HEK293 (cell line): ENCODE results near the gene C2orf81.
A peak's percentile ranks its signal among the peaks of the same experiment; 100 is the strongest.

ENCODE experiments used
- CTCF ChIA-PET: fragments of 350-600 bp; formaldehyde crosslinking; extraction: SDS; loops from one replicate; lab custom pipeline; 2021; ENCODE audit warnings: antibody characterized with exemption; lab: Yijun Ruan, JAX
- POLR2A ChIA-PET: fragments of 300-600 bp; formaldehyde crosslinking; extraction: SDS; loops from one replicate; lab custom pipeline; 2020; ENCODE audit warnings: antibody characterized with exemption, inconsistent platforms; lab: Yijun Ruan, JAX
- H3K27ac ChIP-seq: fragments of 200-500 bp; sonication (Bioruptor generic); 2 replicates; pipeline ENCODE4 v1.5.1; 2014; ENCODE audit warnings: low read depth, low read length, control low read depth, inconsistent platforms; ENCODE audit errors: extremely low read depth
- H3K36me3 ChIP-seq, 2 experiments: fragments of 200-500 bp in 1 of 2; sonication (Bioruptor generic) in 1 of 2; 1 replicate in 1 of 2; 2 replicates in 1 of 2; pipeline ENCODE4 v1.5.1; 2014 to 2017; ENCODE audit warnings: inconsistent platforms in 2 of 2, low read length in 2 of 2; ENCODE audit not compliant: control insufficient read depth in 2 of 2, insufficient read depth in 1 of 2
- H3K4me1 ChIP-seq: fragments of 200-500 bp; sonication (Bioruptor generic); 2 replicates; pipeline ENCODE4 v1.5.1; 2014; ENCODE audit warnings: mild to moderate bottlenecking, low read length, inconsistent platforms; ENCODE audit not compliant: control insufficient read depth, insufficient read depth
- H3K4me3 ChIP-seq: 2 replicates; pipeline ENCODE4 v1.5.1; 2011; ENCODE audit warnings: low read depth, mild to moderate bottlenecking, control low read depth, low read length, moderate library complexity
- H3K9me3 ChIP-seq: fragments of 200-500 bp; sonication (Bioruptor generic); 2 replicates; pipeline ENCODE4 v1.5.1; 2014; ENCODE audit warnings: low read depth, low read length, inconsistent platforms; ENCODE audit not compliant: control insufficient read depth, insufficient read depth
- EGR2 ChIP-seq: fragments of 450-650 bp; formaldehyde crosslinking; IDR thresholded peaks from 2 replicates; pipeline ENCODE4 v1.5.1; 2016; ENCODE audit warnings: low read depth, missing biosample characterization, missing genetic modification characterization
- FEZF1 ChIP-seq: fragments of 450-650 bp; formaldehyde crosslinking; IDR thresholded peaks from 2 replicates; pipeline ENCODE4 v1.5.1; 2016; ENCODE audit warnings: missing biosample characterization, missing genetic modification characterization
- GFI1B ChIP-seq: fragments of 450-650 bp; formaldehyde crosslinking; IDR thresholded peaks from 2 replicates; pipeline ENCODE4 v1.5.1; 2016; ENCODE audit warnings: missing biosample characterization, missing genetic modification characterization
- GLIS2 ChIP-seq: fragments of 450-650 bp; formaldehyde crosslinking; IDR thresholded peaks from 2 replicates; pipeline ENCODE4 v1.5.1; 2016; ENCODE audit warnings: missing biosample characterization, missing genetic modification characterization
- KLF10 ChIP-seq: fragments of 450-650 bp; IDR thresholded peaks from 2 replicates; pipeline ENCODE4 v1.5.1; 2018; ENCODE audit warnings: missing biosample characterization, mild to moderate bottlenecking, missing genetic modification characterization
- OSR2 ChIP-seq: fragments of 450-650 bp; formaldehyde crosslinking; IDR thresholded peaks from 2 replicates; pipeline ENCODE4 v1.5.1; 2016; ENCODE audit warnings: missing biosample characterization, missing genetic modification characterization
- SP3 ChIP-seq: fragments of 450-650 bp; formaldehyde crosslinking; IDR thresholded peaks from 2 replicates; pipeline ENCODE4 v1.5.1; 2016; ENCODE audit warnings: missing biosample characterization, missing genetic modification characterization
- TRIM28 ChIP-seq: IDR thresholded peaks from 2 replicates; pipeline ENCODE4 v1.6.1; 2011; ENCODE audit warnings: low read length, control low read depth, borderline replicate concordance
- ZFP41 ChIP-seq: fragments of 450-650 bp; formaldehyde crosslinking; IDR thresholded peaks from 2 replicates; pipeline ENCODE4 v1.5.1; 2016; ENCODE audit warnings: missing biosample characterization, missing genetic modification characterization, borderline replicate concordance
- ZFP69B ChIP-seq: fragments of 450-650 bp; formaldehyde crosslinking; IDR thresholded peaks from 2 replicates; pipeline ENCODE4 v1.5.1; 2016; ENCODE audit warnings: missing biosample characterization, missing genetic modification characterization
- ZNF112 ChIP-seq: fragments of 450-650 bp; formaldehyde crosslinking; IDR thresholded peaks from 2 replicates; pipeline ENCODE4 v1.5.0; 2017; ENCODE audit warnings: missing biosample characterization, missing genetic modification characterization
- ZNF302 ChIP-seq: fragments of 450-650 bp; formaldehyde crosslinking; IDR thresholded peaks from 2 replicates; pipeline ENCODE4 v1.5.1; 2016; ENCODE audit warnings: missing biosample characterization, missing genetic modification characterization, low read depth
- ZNF341 ChIP-seq: fragments of 450-650 bp; formaldehyde crosslinking; IDR thresholded peaks from 2 replicates; pipeline ENCODE4; 2016; ENCODE audit warnings: low read depth, missing biosample characterization, missing genetic modification characterization
- ZNF600 ChIP-seq: fragments of 450-650 bp; formaldehyde crosslinking; IDR thresholded peaks from 2 replicates; pipeline ENCODE4 v1.5.1; 2016; ENCODE audit warnings: missing biosample characterization, missing genetic modification characterization
- ZNF623 ChIP-seq: fragments of 450-650 bp; formaldehyde crosslinking; IDR thresholded peaks from 2 replicates; pipeline ENCODE4 v1.5.1; 2016; ENCODE audit warnings: missing biosample characterization, missing genetic modification characterization
- ZNF629 ChIP-seq: fragments of 450-650 bp; formaldehyde crosslinking; IDR thresholded peaks from 2 replicates; pipeline ENCODE4 v1.5.1; 2017; ENCODE audit warnings: missing biosample characterization, missing genetic modification characterization
- ZNF654 ChIP-seq: fragments of 450-650 bp; formaldehyde crosslinking; IDR thresholded peaks from 2 replicates; pipeline ENCODE4 v1.5.1; 2016; ENCODE audit warnings: low read depth, missing biosample characterization, missing genetic modification characterization
- ZNF664 ChIP-seq: fragments of 450-650 bp; formaldehyde crosslinking; IDR thresholded peaks from 2 replicates; pipeline ENCODE4 v1.5.1; 2016; ENCODE audit warnings: missing biosample characterization, missing genetic modification characterization
- ZNF76 ChIP-seq: fragments of 450-650 bp; formaldehyde crosslinking; IDR thresholded peaks from 2 replicates; pipeline ENCODE4; 2016; ENCODE audit warnings: low read depth, missing biosample characterization, missing genetic modification characterization, borderline replicate concordance
- TF ChIP-seq, protein P1 (sequence below): fragments of 450-650 bp; formaldehyde crosslinking; IDR thresholded peaks from 2 replicates; pipeline ENCODE4 v1.5.1; 2016; ENCODE audit warnings: missing biosample characterization, missing genetic modification characterization, borderline replicate concordance
- TF ChIP-seq, protein P2 (sequence below): fragments of 450-650 bp; formaldehyde crosslinking; IDR thresholded peaks from 2 replicates; pipeline ENCODE4 v1.5.1; 2016; ENCODE audit warnings: missing biosample characterization, missing genetic modification characterization, low read depth
- TF ChIP-seq, protein P3 (sequence below): fragments of 450-650 bp; formaldehyde crosslinking; IDR thresholded peaks from 2 replicates; pipeline ENCODE4 v1.5.1; 2016; ENCODE audit warnings: missing biosample characterization, missing genetic modification characterization, borderline replicate concordance

C2orf81 gene

DNA sequence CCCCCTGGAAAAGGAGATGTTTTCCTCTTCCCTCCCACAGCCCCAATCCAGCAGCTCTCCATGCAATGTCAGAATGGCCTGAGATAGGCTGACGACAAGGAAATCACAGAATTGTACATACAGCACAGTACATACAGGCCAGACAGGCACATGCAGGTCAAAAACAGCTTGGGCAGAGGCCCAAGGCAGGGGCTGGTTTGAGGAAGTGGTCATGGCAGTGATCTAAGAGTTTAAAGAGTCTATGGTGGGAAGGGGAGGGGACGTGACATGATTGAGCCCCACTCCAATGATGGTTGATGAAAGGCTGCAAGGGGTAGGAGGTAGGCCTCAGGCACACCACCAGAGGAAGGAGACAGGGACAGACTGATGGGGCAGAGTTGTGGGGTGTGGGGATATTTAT is 45.6 kb downstream of the C2orf81 start:
- peaks cover 3 to 42% of the 10 kb centered on the region in 2 experiments; a peak in 1 of 3 replicates for H3K36me3 ChIP-seq
- H3K4me1 ChIP-seq = peaks cover 28% of the 10 kb centered on the region
- no peak overlapping the region for H3K27ac ChIP-seq
- ChIA-PET CTCF (interaction anchor here (0.7 to 3.2 kb wide), 4 partner anchors 16 to 1176 kb away, joined by 3 to 11 read pairs (median 5); no protein-coding TSS in a partner anchor), POLR2A (interaction anchor here (1.7 kb wide), 1 partner anchor 16 kb away, joined by 6 read pairs; no protein-coding TSS in a partner anchor)
- TF ChIP-seq, protein P1, sequence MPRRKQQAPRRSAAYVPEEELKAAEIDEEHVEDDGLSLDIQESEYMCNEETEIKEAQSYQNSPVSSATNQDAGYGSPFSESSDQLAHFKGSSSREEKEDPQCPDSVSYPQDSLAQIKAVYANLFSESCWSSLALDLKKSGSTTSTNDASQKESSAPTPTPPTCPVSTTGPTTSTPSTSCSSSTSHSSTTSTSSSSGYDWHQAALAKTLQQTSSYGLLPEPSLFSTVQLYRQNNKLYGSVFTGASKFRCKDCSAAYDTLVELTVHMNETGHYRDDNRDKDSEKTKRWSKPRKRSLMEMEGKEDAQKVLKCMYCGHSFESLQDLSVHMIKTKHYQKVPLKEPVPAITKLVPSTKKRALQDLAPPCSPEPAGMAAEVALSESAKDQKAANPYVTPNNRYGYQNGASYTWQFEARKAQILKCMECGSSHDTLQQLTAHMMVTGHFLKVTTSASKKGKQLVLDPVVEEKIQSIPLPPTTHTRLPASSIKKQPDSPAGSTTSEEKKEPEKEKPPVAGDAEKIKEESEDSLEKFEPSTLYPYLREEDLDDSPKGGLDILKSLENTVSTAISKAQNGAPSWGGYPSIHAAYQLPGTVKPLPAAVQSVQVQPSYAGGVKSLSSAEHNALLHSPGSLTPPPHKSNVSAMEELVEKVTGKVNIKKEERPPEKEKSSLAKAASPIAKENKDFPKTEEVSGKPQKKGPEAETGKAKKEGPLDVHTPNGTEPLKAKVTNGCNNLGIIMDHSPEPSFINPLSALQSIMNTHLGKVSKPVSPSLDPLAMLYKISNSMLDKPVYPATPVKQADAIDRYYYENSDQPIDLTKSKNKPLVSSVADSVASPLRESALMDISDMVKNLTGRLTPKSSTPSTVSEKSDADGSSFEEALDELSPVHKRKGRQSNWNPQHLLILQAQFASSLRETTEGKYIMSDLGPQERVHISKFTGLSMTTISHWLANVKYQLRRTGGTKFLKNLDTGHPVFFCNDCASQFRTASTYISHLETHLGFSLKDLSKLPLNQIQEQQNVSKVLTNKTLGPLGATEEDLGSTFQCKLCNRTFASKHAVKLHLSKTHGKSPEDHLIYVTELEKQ (tag by site-specific recombination) = no peak
- H3K9me3 ChIP-seq = no peaks in the 10 kb centered on the region
- no peak overlapping the region for H3K4me3 ChIP-seq

DNA sequence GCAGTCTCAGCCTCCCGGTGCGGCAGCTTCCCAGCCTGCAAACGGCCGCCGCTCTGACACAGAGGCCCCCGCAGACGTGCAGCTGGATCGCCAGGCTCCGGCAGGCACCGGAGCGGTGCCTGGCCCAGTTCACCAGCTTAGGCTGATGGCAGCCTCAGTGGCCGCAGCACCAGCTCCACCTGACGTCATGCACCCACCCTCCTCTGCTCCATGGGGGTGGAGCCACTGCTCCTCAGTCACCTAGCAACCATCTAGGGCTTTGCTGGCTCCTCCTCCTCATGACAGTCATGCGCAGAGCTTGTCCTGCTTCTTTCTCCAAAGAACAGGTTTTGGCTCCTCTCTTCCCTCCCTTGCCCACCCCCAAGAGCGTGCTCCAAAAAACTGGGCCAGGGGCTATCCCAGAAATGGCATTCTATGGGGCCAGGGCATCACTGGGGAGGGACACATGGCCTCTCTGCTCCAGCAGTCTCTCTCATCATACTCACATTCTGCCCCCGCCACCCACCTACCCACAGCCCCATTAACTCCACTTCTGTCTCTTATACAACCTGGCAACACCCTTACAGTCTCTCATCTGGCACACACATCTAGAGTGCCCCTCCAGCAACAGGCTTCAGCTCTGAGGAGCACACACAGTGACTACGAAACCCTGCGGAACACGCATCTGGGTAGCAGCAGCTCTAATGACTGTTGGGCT is 46.8 kb downstream of the C2orf81 start:
- H3K4me3 ChIP-seq = no peak overlapping the region
- H3K27ac ChIP-seq = no peak overlapping the region
- ChIA-PET POLR2A (interaction anchor here (0.7 to 1.7 kb wide), 3 partner anchors 17 to 638 kb away, joined by 3 to 6 read pairs (median 4); partner anchors contain the start of gene TPRKB), CTCF (interaction anchor here (1.6 to 3.2 kb wide), 2 partner anchors 17 to 40 kb away, joined by 7 to 11 read pairs; no protein-coding TSS in a partner anchor)
- H3K36me3 ChIP-seq = peaks cover 3 to 54% of the 10 kb centered on the region in 2 experiments; a peak in 2 of 3 replicates
- peaks cover 21% of the 10 kb centered on the region for H3K4me1 ChIP-seq
- no peaks in the 10 kb centered on the region for H3K9me3 ChIP-seq
- no peak for TF ChIP-seq FEZF1 (tag by site-specific recombination)
- no peak for TF ChIP-seq ZNF112 (tag by site-specific recombination)
- no peak for TF ChIP-seq OSR2
- no peak for TF ChIP-seq GLIS2 (tag by site-specific recombination)
- TF ChIP-seq KLF10 (tag by site-specific recombination) = no peak
- no peak for TF ChIP-seq GFI1B (tag by site-specific recombination)
- TF ChIP-seq ZNF341 = no peak
- peak; percentile 59 for TF ChIP-seq ZNF629 (tag by site-specific recombination)
- TF ChIP-seq EGR2 = peak; percentile 34; the same call in 1 of the 2 replicates
- TF ChIP-seq SP3 (tag by site-specific recombination) = peak; percentile 43; the same call in 1 of the 2 replicates
- TF ChIP-seq, protein P2, sequence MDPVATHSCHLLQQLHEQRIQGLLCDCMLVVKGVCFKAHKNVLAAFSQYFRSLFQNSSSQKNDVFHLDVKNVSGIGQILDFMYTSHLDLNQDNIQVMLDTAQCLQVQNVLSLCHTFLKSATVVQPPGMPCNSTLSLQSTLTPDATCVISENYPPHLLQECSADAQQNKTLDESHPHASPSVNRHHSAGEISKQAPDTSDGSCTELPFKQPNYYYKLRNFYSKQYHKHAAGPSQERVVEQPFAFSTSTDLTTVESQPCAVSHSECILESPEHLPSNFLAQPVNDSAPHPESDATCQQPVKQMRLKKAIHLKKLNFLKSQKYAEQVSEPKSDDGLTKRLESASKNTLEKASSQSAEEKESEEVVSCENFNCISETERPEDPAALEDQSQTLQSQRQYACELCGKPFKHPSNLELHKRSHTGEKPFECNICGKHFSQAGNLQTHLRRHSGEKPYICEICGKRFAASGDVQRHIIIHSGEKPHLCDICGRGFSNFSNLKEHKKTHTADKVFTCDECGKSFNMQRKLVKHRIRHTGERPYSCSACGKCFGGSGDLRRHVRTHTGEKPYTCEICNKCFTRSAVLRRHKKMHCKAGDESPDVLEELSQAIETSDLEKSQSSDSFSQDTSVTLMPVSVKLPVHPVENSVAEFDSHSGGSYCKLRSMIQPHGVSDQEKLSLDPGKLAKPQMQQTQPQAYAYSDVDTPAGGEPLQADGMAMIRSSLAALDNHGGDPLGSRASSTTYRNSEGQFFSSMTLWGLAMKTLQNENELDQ (tag by site-specific recombination) = no peak
- TF ChIP-seq ZNF600 (tag by site-specific recombination) = 0 out of 2 replicates have a peak, but pooled peaks have one; percentile 18
- no peak for TF ChIP-seq ZNF664 (tag by site-specific recombination)
- no peak for TF ChIP-seq TRIM28
- TF ChIP-seq ZNF76 (tag by site-specific recombination) = no peak
- no peak for TF ChIP-seq ZNF302 (tag by site-specific recombination)
- no peak for TF ChIP-seq ZFP41
- TF ChIP-seq, protein P3, sequence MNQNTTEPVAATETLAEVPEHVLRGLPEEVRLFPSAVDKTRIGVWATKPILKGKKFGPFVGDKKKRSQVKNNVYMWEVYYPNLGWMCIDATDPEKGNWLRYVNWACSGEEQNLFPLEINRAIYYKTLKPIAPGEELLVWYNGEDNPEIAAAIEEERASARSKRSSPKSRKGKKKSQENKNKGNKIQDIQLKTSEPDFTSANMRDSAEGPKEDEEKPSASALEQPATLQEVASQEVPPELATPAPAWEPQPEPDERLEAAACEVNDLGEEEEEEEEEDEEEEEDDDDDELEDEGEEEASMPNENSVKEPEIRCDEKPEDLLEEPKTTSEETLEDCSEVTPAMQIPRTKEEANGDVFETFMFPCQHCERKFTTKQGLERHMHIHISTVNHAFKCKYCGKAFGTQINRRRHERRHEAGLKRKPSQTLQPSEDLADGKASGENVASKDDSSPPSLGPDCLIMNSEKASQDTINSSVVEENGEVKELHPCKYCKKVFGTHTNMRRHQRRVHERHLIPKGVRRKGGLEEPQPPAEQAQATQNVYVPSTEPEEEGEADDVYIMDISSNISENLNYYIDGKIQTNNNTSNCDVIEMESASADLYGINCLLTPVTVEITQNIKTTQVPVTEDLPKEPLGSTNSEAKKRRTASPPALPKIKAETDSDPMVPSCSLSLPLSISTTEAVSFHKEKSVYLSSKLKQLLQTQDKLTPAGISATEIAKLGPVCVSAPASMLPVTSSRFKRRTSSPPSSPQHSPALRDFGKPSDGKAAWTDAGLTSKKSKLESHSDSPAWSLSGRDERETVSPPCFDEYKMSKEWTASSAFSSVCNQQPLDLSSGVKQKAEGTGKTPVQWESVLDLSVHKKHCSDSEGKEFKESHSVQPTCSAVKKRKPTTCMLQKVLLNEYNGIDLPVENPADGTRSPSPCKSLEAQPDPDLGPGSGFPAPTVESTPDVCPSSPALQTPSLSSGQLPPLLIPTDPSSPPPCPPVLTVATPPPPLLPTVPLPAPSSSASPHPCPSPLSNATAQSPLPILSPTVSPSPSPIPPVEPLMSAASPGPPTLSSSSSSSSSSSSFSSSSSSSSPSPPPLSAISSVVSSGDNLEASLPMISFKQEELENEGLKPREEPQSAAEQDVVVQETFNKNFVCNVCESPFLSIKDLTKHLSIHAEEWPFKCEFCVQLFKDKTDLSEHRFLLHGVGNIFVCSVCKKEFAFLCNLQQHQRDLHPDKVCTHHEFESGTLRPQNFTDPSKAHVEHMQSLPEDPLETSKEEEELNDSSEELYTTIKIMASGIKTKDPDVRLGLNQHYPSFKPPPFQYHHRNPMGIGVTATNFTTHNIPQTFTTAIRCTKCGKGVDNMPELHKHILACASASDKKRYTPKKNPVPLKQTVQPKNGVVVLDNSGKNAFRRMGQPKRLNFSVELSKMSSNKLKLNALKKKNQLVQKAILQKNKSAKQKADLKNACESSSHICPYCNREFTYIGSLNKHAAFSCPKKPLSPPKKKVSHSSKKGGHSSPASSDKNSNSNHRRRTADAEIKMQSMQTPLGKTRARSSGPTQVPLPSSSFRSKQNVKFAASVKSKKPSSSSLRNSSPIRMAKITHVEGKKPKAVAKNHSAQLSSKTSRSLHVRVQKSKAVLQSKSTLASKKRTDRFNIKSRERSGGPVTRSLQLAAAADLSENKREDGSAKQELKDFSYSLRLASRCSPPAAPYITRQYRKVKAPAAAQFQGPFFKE = no peak
- no peak for TF ChIP-seq ZFP69B (tag by site-specific recombination)
- TF ChIP-seq ZNF654 (tag by site-specific recombination) = no peak
- no peak for TF ChIP-seq ZNF623 (tag by site-specific recombination)
